HL-60/S4 (cell line): ENCODE data around the gene ADAMTS17.

ENCODE experiments used
- in situ Hi-C: fragments of 300-500 bp; cut with MboI; formaldehyde crosslinking; loops from 2 replicates; pipeline ENCODE4 v1.14.3; 2022; ENCODE audit warnings: low sequenced_read_pairs

The ADAMTS17 gene

GRCh38 chr15:100204771-100205170 is 137.0 kb downstream of the ADAMTS17 start:
- in situ Hi-C loops, result no loop called here

- in situ Hi-C loops, result no loop called here
Measured at GRCh38 chr15:100204211-100204610, 137.6 kb downstream of the ADAMTS17 start.

GRCh38 chr15:100202309-100202960 is 139.3 kb downstream of the ADAMTS17 start:
- in situ Hi-C loops, result no loop called here

- in situ Hi-C loops, result no loop called here
Measured at GRCh38 chr15:100201376-100202280, 140.1 kb downstream of the ADAMTS17 start.

GRCh38 chr15:100200287-100200880 is 141.4 kb downstream of the ADAMTS17 start:
- in situ Hi-C loops, result no loop called here

- in situ Hi-C loops, result no loop called here
Measured at GRCh38 chr15:100199711-100200286, 142.0 kb downstream of the ADAMTS17 start.

- in situ Hi-C loops, result no loop called here
Measured at GRCh38 chr15:100198442-100198841, 143.3 kb downstream of the ADAMTS17 start.

- in situ Hi-C loops, result no loop called here
Measured at GRCh38 chr15:100196326-100197058, 145.3 kb downstream of the ADAMTS17 start.

- in situ Hi-C loops, result no loop called here
Measured at GRCh38 chr15:100194996-100195395, 146.8 kb downstream of the ADAMTS17 start.

GRCh38 chr15:100193277-100193860 is 148.4 kb downstream of the ADAMTS17 start:
- in situ Hi-C loops, result no loop called here

- in situ Hi-C loops, result no loop called here
Measured at GRCh38 chr15:100192097-100193080, 149.4 kb downstream of the ADAMTS17 start.

- in situ Hi-C loops, result no loop called here
Measured at GRCh38 chr15:100191161-100191560, 150.6 kb downstream of the ADAMTS17 start.

- in situ Hi-C loops, result no loop called here
Measured at GRCh38 chr15:100190675-100191074, 151.1 kb downstream of the ADAMTS17 start.

- in situ Hi-C loops, result no loop called here
Measured at GRCh38 chr15:100189849-100190248, 151.9 kb downstream of the ADAMTS17 start.

- in situ Hi-C loops, result no loop called here
Measured at GRCh38 chr15:100189319-100189718, 152.5 kb downstream of the ADAMTS17 start.

GRCh38 chr15:100187677-100188076 is 154.1 kb downstream of the ADAMTS17 start:
- in situ Hi-C loops, result no loop called here

GRCh38 chr15:100186960-100187359 is 154.8 kb downstream of the ADAMTS17 start:
- in situ Hi-C loops, result no loop called here

- in situ Hi-C loops, result no loop called here
Measured at GRCh38 chr15:100186366-100186765, 155.4 kb downstream of the ADAMTS17 start.

GRCh38 chr15:100183921-100184495 is 157.8 kb downstream of the ADAMTS17 start:
- in situ Hi-C loops, result no loop called here
